ENCODE results near the gene ZNF133.

- TF ChIP-seq, protein P1, sequence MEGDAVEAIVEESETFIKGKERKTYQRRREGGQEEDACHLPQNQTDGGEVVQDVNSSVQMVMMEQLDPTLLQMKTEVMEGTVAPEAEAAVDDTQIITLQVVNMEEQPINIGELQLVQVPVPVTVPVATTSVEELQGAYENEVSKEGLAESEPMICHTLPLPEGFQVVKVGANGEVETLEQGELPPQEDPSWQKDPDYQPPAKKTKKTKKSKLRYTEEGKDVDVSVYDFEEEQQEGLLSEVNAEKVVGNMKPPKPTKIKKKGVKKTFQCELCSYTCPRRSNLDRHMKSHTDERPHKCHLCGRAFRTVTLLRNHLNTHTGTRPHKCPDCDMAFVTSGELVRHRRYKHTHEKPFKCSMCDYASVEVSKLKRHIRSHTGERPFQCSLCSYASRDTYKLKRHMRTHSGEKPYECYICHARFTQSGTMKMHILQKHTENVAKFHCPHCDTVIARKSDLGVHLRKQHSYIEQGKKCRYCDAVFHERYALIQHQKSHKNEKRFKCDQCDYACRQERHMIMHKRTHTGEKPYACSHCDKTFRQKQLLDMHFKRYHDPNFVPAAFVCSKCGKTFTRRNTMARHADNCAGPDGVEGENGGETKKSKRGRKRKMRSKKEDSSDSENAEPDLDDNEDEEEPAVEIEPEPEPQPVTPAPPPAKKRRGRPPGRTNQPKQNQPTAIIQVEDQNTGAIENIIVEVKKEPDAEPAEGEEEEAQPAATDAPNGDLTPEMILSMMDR (conservative IDR thresholded peaks at IDR 0.05; ENCODE audit: low read length): no peak
- no peak for TF ChIP-seq EZH2phosphoT487 (IDR thresholded peaks at IDR 0.05; ENCODE audit: borderline replicate concordance)
Observed at GRCh38 chr20:18252597-18253451, 35.5 kb upstream of the ZNF133 start.
